Neural progenitor cell (in vitro differentiated cells): ENCODE measurements around the gene AUTS2. TPM values are rescaled to one million over a fixed set of nuclear protein-coding genes. Genes with fewer than 3 reads are reported as not detected.
A peak's percentile ranks its signal among the peaks of the same experiment; 100 is the strongest.

Experiments used
- DNase-seq: peaks from one replicate; pipeline ENCODE4 v3.0.0-alpha.2; 2016; ENCODE audit warnings: low spot score
- H2AFZ ChIP-seq: fragments of 200-600 bp; sonication (generic); replicated peaks from 2 replicates; pipeline ENCODE4 v1.6.1; 2016; ENCODE audit warnings: antibody characterized with exemption
- H3F3A ChIP-seq: fragments of 200-600 bp; sonication (generic); 2 replicates; pipeline ENCODE4 v1.6.1; 2016; ENCODE audit warnings: antibody characterized with exemption, low read depth
- H3K27ac ChIP-seq: fragments of 200-600 bp; sonication (generic); 2 replicates; pipeline ENCODE4 v1.5.1; 2016; ENCODE audit warnings: mild to moderate bottlenecking
- H3K27me3 ChIP-seq: fragments of 200-600 bp; sonication (generic); 2 replicates; pipeline ENCODE4 v1.6.1; 2016; ENCODE audit warnings: mild to moderate bottlenecking, moderate library complexity
- H3K36me3 ChIP-seq: fragments of 200-600 bp; sonication (generic); 2 replicates; pipeline ENCODE4 v1.5.1; 2016
- H3K4me1 ChIP-seq: fragments of 200-600 bp; sonication (generic); 2 replicates; pipeline ENCODE4 v1.6.1; 2016; ENCODE audit warnings: mixed run types
- H3K4me2 ChIP-seq: fragments of 200-600 bp; sonication (generic); 2 replicates; pipeline ENCODE4 v1.6.1; 2016
- H3K4me3 ChIP-seq: fragments of 200-600 bp; sonication (generic); 2 replicates; pipeline ENCODE4 v1.5.1; 2016
- H3K79me2 ChIP-seq: fragments of 200-600 bp; sonication (generic); 2 replicates; pipeline ENCODE4 v1.6.1; 2016; ENCODE audit warnings: low read depth
- H3K9ac ChIP-seq: fragments of 200-600 bp; sonication (generic); 2 replicates; pipeline ENCODE4 v1.6.1; 2016
- H3K9me3 ChIP-seq: fragments of 200-600 bp; sonication (generic); 2 replicates; pipeline ENCODE4 v1.5.1; 2016; ENCODE audit warnings: low read depth
- H4K20me1 ChIP-seq: fragments of 200-600 bp; sonication (generic); 2 replicates; pipeline ENCODE4 v1.6.1; 2016; ENCODE audit warnings: low read depth
- H3K27ac Mint-ChIP-seq: 3 replicates; pipeline ENCODE4 v1.8.0; 2021; ENCODE audit warnings: mixed read lengths
- H3K27me3 Mint-ChIP-seq: 2 replicates; pipeline ENCODE4 v1.8.0; 2022; ENCODE audit warnings: low read depth, mild to moderate bottlenecking, inconsistent platforms, moderate library complexity, mixed read lengths; ENCODE audit not compliant: insufficient read depth
- H3K36me3 Mint-ChIP-seq: 3 replicates; pipeline ENCODE4 v1.8.0; 2021; ENCODE audit warnings: mixed read lengths
- H3K4me1 Mint-ChIP-seq: 3 replicates; pipeline ENCODE4 v1.8.0; 2021; ENCODE audit warnings: mixed read lengths
- H3K4me3 Mint-ChIP-seq: 3 replicates; pipeline ENCODE4 v1.8.0; 2021; ENCODE audit warnings: mild to moderate bottlenecking, moderate library complexity, mixed read lengths
- H3K9me3 Mint-ChIP-seq: 3 replicates; pipeline ENCODE4 v1.8.0; 2020; ENCODE audit warnings: mixed read lengths
- CTCF ChIP-seq: fragments of 200-600 bp; sonication (generic); IDR thresholded peaks from 2 replicates; pipeline ENCODE4 v1.5.1; 2017; ENCODE audit warnings: antibody characterized with exemption, mild to moderate bottlenecking
- EZH2 ChIP-seq: fragments of 200-600 bp; sonication (generic); IDR thresholded peaks from 2 replicates; pipeline ENCODE4 v1.6.1; 2017; ENCODE audit warnings: antibody characterized with exemption, mild to moderate bottlenecking, moderate library complexity
- EZH2phosphoT487 ChIP-seq: fragments of 200-600 bp; sonication (generic); IDR thresholded peaks from 2 replicates; pipeline ENCODE4 v1.6.1; 2017; ENCODE audit warnings: antibody characterized with exemption
- total RNA-seq: library from RNA; depleted of rRNA; stranded (reverse); fragments of >200 nt; gene quantifications from 2 replicates; pipeline ENCODE4 v1.2.3, GENCODE V29; 2015; ENCODE audit warnings: low replicate concordance

Gene AUTS2
- total RNA-seq, 1 donor from 2014 or later = 50.0 TPM

- Mint-ChIP-seq H3K4me1 (peaks cover 35% of the 10 kb centered on the region), H3K4me3 (no peak overlapping the region), H3K36me3 (no peaks in the 10 kb centered on the region), H3K27ac (no peak overlapping the region), H3K9me3 (no peaks in the 10 kb centered on the region), H3K27me3 (peaks cover 2% of the 10 kb centered on the region)
- Histone ChIP-seq H2AFZ (no peak overlapping the region), H3K27ac (no peak overlapping the region), H3F3A (no peaks in the 10 kb centered on the region), H3K9ac (no peak overlapping the region), H3K4me2 (no peak overlapping the region), H3K36me3 (no peaks in the 10 kb centered on the region), H4K20me1 (peaks cover 13% of the 10 kb centered on the region), H3K9me3 (no peaks in the 10 kb centered on the region), H3K4me1 (peaks cover 20% of the 10 kb centered on the region), H3K4me3 (no peak overlapping the region), H3K79me2 (no peaks in the 10 kb centered on the region), H3K27me3 (no peaks in the 10 kb centered on the region)
- no peak for TF ChIP-seq CTCF
- TF ChIP-seq EZH2phosphoT487 = no peak
- TF ChIP-seq EZH2 = no peak
- no peak for DNase-seq
Observed at GRCh38 chr7:69683002-69683401, 84.7 kb downstream of the AUTS2 start.

- no peaks in the 10 kb centered on the region for H3K27me3 ChIP-seq
- no peaks in the 10 kb centered on the region for H3K36me3 ChIP-seq
- no peak overlapping the region for H3K27ac ChIP-seq
- no peaks in the 10 kb centered on the region for H3K79me2 ChIP-seq
- H3K4me3 ChIP-seq = no peak overlapping the region
- no peaks in the 10 kb centered on the region for H3F3A ChIP-seq
- H3K36me3 Mint-ChIP-seq = no peaks in the 10 kb centered on the region
- H3K9ac ChIP-seq = no peak overlapping the region
- no peak for DNase-seq
- no peaks in the 10 kb centered on the region for H3K27me3 Mint-ChIP-seq
- H3K4me1 Mint-ChIP-seq = peaks cover 33% of the 10 kb centered on the region
- peak overlapping the region; percentile 35 for H3K27ac Mint-ChIP-seq
- H3K9me3 Mint-ChIP-seq = no peaks in the 10 kb centered on the region
- H3K4me3 Mint-ChIP-seq = no peak overlapping the region
- H3K9me3 ChIP-seq = no peaks in the 10 kb centered on the region
- TF ChIP-seq CTCF (no peak), EZH2 (no peak), EZH2phosphoT487 (no peak)
- H3K4me1 ChIP-seq = peaks cover 11% of the 10 kb centered on the region
- no peak overlapping the region for H3K4me2 ChIP-seq
- peaks cover 6% of the 10 kb centered on the region for H4K20me1 ChIP-seq
- no peak overlapping the region for H2AFZ ChIP-seq
Observed at GRCh38 chr7:69684369-69685292, 86.4 kb downstream of the AUTS2 start.

GRCh38 chr7:69685293-69685631, 87.0 kb downstream of the AUTS2 start:
- Histone ChIP-seq H3F3A (no peaks in the 10 kb centered on the region), H3K79me2 (no peaks in the 10 kb centered on the region), H3K9ac (no peak overlapping the region), H3K9me3 (no peaks in the 10 kb centered on the region), H2AFZ (no peak overlapping the region), H3K4me2 (no peak overlapping the region), H3K27me3 (no peaks in the 10 kb centered on the region), H3K4me1 (peaks cover 11% of the 10 kb centered on the region), H3K36me3 (no peaks in the 10 kb centered on the region), H3K4me3 (no peak overlapping the region), H4K20me1 (peaks cover 6% of the 10 kb centered on the region), H3K27ac (no peak overlapping the region)
- H3K4me3 Mint-ChIP-seq = no peak overlapping the region
- peaks cover 33% of the 10 kb centered on the region for H3K4me1 Mint-ChIP-seq
- H3K27ac Mint-ChIP-seq = no peak overlapping the region
- no peaks in the 10 kb centered on the region for H3K9me3 Mint-ChIP-seq
- no peaks in the 10 kb centered on the region for H3K27me3 Mint-ChIP-seq
- no peak for DNase-seq
- H3K36me3 Mint-ChIP-seq = no peaks in the 10 kb centered on the region
- no peak for TF ChIP-seq CTCF
- no peak for TF ChIP-seq EZH2phosphoT487
- no peak for TF ChIP-seq EZH2
